ACC112 (cell line): ENCODE measurements around the gene KIN.
A peak's percentile ranks its signal among the peaks of the same experiment; 100 is the strongest.

ENCODE experiments used
- H2AFZ ChIP-seq: fragments of 200-600 bp; sonication (generic); one replicate; pipeline ENCODE4 v1.6.0; 2017; ENCODE audit warnings: antibody characterized with exemption, low read length; ENCODE audit not compliant: unreplicated experiment
- H3K27ac ChIP-seq: fragments of 200-600 bp; sonication (generic); 2 replicates; pipeline ENCODE4 v1.5.1; 2014; ENCODE audit warnings: low read depth, mild to moderate bottlenecking, antibody characterized with exemption, low read length, moderate library complexity
- H3K27me3 ChIP-seq: fragments of 200-600 bp; sonication (generic); 2 replicates; pipeline ENCODE4 v1.6.1; 2014; ENCODE audit warnings: mild to moderate bottlenecking, antibody characterized with exemption, low read length, moderate library complexity, mixed read lengths; ENCODE audit not compliant: insufficient read depth
- H3K36me3 ChIP-seq: fragments of 200-600 bp; sonication (generic); 2 replicates; pipeline ENCODE4 v1.6.1; 2016; ENCODE audit warnings: mild to moderate bottlenecking, antibody characterized with exemption, low read length, moderate library complexity, mixed read lengths; ENCODE audit not compliant: insufficient read depth
- H3K4me1 ChIP-seq: fragments of 200-600 bp; sonication (generic); one replicate; pipeline ENCODE4 v1.6.1; 2016; ENCODE audit warnings: low read length, mixed read lengths; ENCODE audit not compliant: insufficient read depth, unreplicated experiment, control insufficient read depth
- H3K4me3 ChIP-seq: fragments of 200-600 bp; sonication (generic); 2 replicates; pipeline ENCODE4 v1.5.1; 2014; ENCODE audit warnings: mild to moderate bottlenecking, low read depth, low read length
- H3K79me2 ChIP-seq: fragments of 200-600 bp; sonication (generic); one replicate; pipeline ENCODE4 v1.6.0; 2016; ENCODE audit warnings: low read length; ENCODE audit not compliant: control insufficient read depth, unreplicated experiment, insufficient read depth

KIN gene, protein sequence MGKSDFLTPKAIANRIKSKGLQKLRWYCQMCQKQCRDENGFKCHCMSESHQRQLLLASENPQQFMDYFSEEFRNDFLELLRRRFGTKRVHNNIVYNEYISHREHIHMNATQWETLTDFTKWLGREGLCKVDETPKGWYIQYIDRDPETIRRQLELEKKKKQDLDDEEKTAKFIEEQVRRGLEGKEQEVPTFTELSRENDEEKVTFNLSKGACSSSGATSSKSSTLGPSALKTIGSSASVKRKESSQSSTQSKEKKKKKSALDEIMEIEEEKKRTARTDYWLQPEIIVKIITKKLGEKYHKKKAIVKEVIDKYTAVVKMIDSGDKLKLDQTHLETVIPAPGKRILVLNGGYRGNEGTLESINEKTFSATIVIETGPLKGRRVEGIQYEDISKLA

GRCh38 chr10:7787857-7788638 is at the start of gene KIN, which contains the start of gene ATP5F1C:
KIN (minus strand) TSS chr10:7787993; CDS start chr10:7787933, 60 bp downstream.
ATP5F1C (plus strand) TSS chr10:7788177; CDS start chr10:7788208, 31 bp downstream.
- H3K4me1 ChIP-seq, result peaks cover 33% of the 10 kb centered on the region
- H3K4me3 ChIP-seq, result peak within 1 kb of the TSS; percentile 91
- peaks cover 13% of the 10 kb centered on the region; the same call in 1 of the 2 replicates for H3K36me3 ChIP-seq
- H2AFZ ChIP-seq, result peak within 1 kb of the TSS; percentile 96
- H3K27ac ChIP-seq, result peak within 1 kb of the TSS; percentile 15; the same call in 1 of the 2 replicates
- H3K27me3 ChIP-seq, result no peaks in the 10 kb centered on the region
- peaks cover 98% of the 10 kb centered on the region for H3K79me2 ChIP-seq

DNA sequence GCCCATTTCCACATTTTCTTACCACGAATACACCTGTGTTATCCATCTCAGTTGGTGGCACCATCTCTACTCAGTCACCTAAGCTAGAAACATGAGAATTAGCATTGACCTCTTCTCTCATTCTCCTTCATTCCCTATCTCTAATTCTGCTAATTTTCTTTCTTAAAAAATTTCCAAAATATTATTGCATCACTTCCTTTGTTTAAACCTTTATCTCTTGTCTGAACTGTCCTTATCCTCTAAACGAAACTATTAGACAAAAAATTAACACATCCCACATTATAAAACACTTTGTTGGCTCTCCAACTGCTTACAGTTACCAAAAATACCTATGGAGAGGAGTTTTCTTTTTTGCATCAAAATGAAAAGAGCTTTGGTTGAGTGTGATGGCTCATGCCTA is 48.8 kb upstream of the KIN start:
- H2AFZ ChIP-seq, result no peak overlapping the region
- no peak overlapping the region for H3K27ac ChIP-seq
- no peaks in the 10 kb centered on the region for H3K36me3 ChIP-seq
- H3K4me3 ChIP-seq, result no peak overlapping the region
- H3K79me2 ChIP-seq, result peaks cover 7% of the 10 kb centered on the region
- no peaks in the 10 kb centered on the region for H3K27me3 ChIP-seq
- H3K4me1 ChIP-seq, result no peaks in the 10 kb centered on the region

- no peaks in the 10 kb centered on the region for H3K27me3 ChIP-seq
- H3K27ac ChIP-seq, result no peak overlapping the region
- H3K36me3 ChIP-seq, result no peaks in the 10 kb centered on the region
- peaks cover 7% of the 10 kb centered on the region for H3K79me2 ChIP-seq
- no peaks in the 10 kb centered on the region for H3K4me1 ChIP-seq
- no peak overlapping the region for H2AFZ ChIP-seq
- H3K4me3 ChIP-seq, result no peak overlapping the region
These were observed 46.5 kb upstream of the KIN start for GRCh38 chr10:7834262-7834661.

GRCh38 chr10:7833210-7833609 is 45.4 kb upstream of the KIN start:
- Histone ChIP-seq H3K4me1 (no peaks in the 10 kb centered on the region), H2AFZ (no peak overlapping the region), H3K27ac (no peak overlapping the region), H3K79me2 (peaks cover 10% of the 10 kb centered on the region), H3K27me3 (no peaks in the 10 kb centered on the region), H3K4me3 (no peak overlapping the region), H3K36me3 (no peaks in the 10 kb centered on the region)

GRCh38 chr10:7832060-7832459 is 44.3 kb upstream of the KIN start:
- Histone ChIP-seq H2AFZ (no peak overlapping the region), H3K4me1 (no peaks in the 10 kb centered on the region), H3K27ac (no peak overlapping the region), H3K4me3 (no peak overlapping the region), H3K27me3 (no peaks in the 10 kb centered on the region), H3K79me2 (peaks cover 13% of the 10 kb centered on the region), H3K36me3 (no peaks in the 10 kb centered on the region)

- no peaks in the 10 kb centered on the region for H3K4me1 ChIP-seq
- H3K36me3 ChIP-seq, result peaks cover 18% of the 10 kb centered on the region
- no peak overlapping the region for H3K4me3 ChIP-seq
- no peak overlapping the region for H2AFZ ChIP-seq
- H3K27ac ChIP-seq, result no peak overlapping the region
- no peaks in the 10 kb centered on the region for H3K27me3 ChIP-seq
- H3K79me2 ChIP-seq, result peaks cover 10% of the 10 kb centered on the region
These were observed 41.6 kb upstream of the KIN start for GRCh38 chr10:7829289-7829834.

DNA sequence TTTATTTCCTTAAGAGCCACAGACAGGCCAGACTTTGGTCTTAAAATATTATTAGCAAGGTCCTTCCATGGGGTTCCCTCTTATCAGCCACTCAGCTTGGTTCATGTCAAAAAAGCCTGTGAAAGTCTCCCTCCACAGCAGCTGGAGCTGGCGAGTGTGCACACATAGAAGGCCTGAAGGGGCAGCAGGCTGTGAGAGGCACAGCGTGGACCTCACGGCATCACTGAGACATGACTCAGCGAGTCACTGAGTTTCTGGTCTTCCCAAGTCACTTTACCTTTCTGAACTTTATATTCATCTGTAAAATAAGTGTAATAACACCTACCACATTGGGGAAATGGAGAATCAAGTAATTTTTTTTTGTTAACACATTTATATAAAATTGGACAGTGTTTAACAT is 39.2 kb upstream of the KIN start:
- H3K4me3 ChIP-seq, result no peak overlapping the region
- H3K4me1 ChIP-seq, result no peaks in the 10 kb centered on the region
- no peaks in the 10 kb centered on the region for H3K27me3 ChIP-seq
- H3K79me2 ChIP-seq, result peaks cover 6% of the 10 kb centered on the region
- no peak overlapping the region for H3K27ac ChIP-seq
- peaks cover 20% of the 10 kb centered on the region for H3K36me3 ChIP-seq
- H2AFZ ChIP-seq, result no peak overlapping the region

DNA sequence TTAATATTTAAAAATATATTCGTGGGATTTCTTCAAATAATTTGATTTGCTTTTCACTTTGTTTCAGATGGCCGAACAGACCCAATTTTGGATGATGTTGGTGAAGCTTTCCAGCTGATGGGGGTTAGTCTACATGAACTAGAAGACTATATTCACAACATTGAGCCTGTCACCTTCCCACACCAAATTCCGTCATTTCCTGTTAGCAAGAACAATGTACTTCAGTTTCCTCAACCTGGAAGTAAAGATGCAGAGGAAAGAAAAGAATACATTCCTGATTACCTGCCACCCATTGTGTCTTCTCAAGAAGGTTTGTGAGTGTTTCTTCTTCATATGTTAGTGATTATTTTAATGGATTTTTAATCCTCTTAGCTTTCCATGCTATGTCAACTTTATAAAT is 36.5 kb upstream of the KIN start:
- peaks cover 25% of the 10 kb centered on the region for H3K79me2 ChIP-seq
- H3K4me3 ChIP-seq, result no peak overlapping the region
- peaks cover 20% of the 10 kb centered on the region for H3K36me3 ChIP-seq
- no peak overlapping the region for H3K27ac ChIP-seq
- peaks cover 7% of the 10 kb centered on the region for H3K4me1 ChIP-seq
- no peaks in the 10 kb centered on the region for H3K27me3 ChIP-seq
- no peak overlapping the region for H2AFZ ChIP-seq

GRCh38 chr10:7819121-7819460 is 31.3 kb upstream of the KIN start:
- peak overlapping the region; percentile 96 for H3K4me3 ChIP-seq
- peak overlapping the region; percentile 89 for H2AFZ ChIP-seq
- peaks cover 7% of the 10 kb centered on the region for H3K4me1 ChIP-seq
- H3K27me3 ChIP-seq, result peaks cover 9% of the 10 kb centered on the region; the same call in 1 of the 2 replicates
- H3K36me3 ChIP-seq, result no peaks in the 10 kb centered on the region
- peaks cover 28% of the 10 kb centered on the region for H3K79me2 ChIP-seq
- H3K27ac ChIP-seq, result no peak overlapping the region

GRCh38 chr10:7818295-7819120 is 30.7 kb upstream of the KIN start, which contains the start of gene TAF3:
TAF3 (plus strand) TSS chr10:7818505; CDS start chr10:7818710, 205 bp downstream.
- Histone ChIP-seq H3K4me3 (peak within 1 kb of the TSS; percentile 96), H3K4me1 (peaks cover 7% of the 10 kb centered on the region), H2AFZ (peak within 1 kb of the TSS; percentile 89), H3K79me2 (peaks cover 28% of the 10 kb centered on the region), H3K27ac (no peak within 1 kb of the TSS), H3K36me3 (no peaks in the 10 kb centered on the region), H3K27me3 (peaks cover 9% of the 10 kb centered on the region; the same call in 1 of the 2 replicates)
